ENCODE results near the gene EN1.

EN1 gene

GRCh38 chr2:118816669-118817068, 30.8 kb downstream of the EN1 start:
- DNase-seq = no peak

GRCh38 chr2:118815731-118816130, 31.7 kb downstream of the EN1 start:
- no peak for DNase-seq

GRCh38 chr2:118815314-118815713, 32.1 kb downstream of the EN1 start:
- no peak for DNase-seq

- DNase-seq = no peak
Observed at GRCh38 chr2:118814368-118814767, 33.1 kb downstream of the EN1 start.

- DNase-seq = no peak
Observed at GRCh38 chr2:118813601-118814339, 33.7 kb downstream of the EN1 start.

GRCh38 chr2:118813111-118813510, 34.3 kb downstream of the EN1 start:
- no peak for DNase-seq

- DNase-seq = no peak
Observed at GRCh38 chr2:118812552-118812951, 34.9 kb downstream of the EN1 start.

- no peak for DNase-seq
Observed at GRCh38 chr2:118811514-118812115, 35.8 kb downstream of the EN1 start.

- no peak for DNase-seq
Observed at GRCh38 chr2:118810766-118811165, 36.7 kb downstream of the EN1 start.

- no peak for DNase-seq
Observed at GRCh38 chr2:118808429-118808809, 39.0 kb downstream of the EN1 start.

- no peak for DNase-seq
Observed at GRCh38 chr2:118807668-118808428, 39.6 kb downstream of the EN1 start.

GRCh38 chr2:118806797-118807667, 40.4 kb downstream of the EN1 start:
- no peak for DNase-seq

GRCh38 chr2:118805064-118805690, 42.3 kb downstream of the EN1 start:
- DNase-seq = no peak

- no peak for DNase-seq
Observed at GRCh38 chr2:118803012-118803411, 44.4 kb downstream of the EN1 start.

GRCh38 chr2:118801151-118801550, 46.3 kb downstream of the EN1 start:
- no peak for DNase-seq

- no peak for DNase-seq
Observed at GRCh38 chr2:118800736-118801135, 46.7 kb downstream of the EN1 start.

- no peak for DNase-seq
Observed at GRCh38 chr2:118794546-118794945, 52.9 kb downstream of the EN1 start.
